Activated CD4-positive, alpha-beta T cell treated with anti-CD3 and anti-CD28 coated beads, Interleukin-2, amount 10 ng/mL, durations not matched to agents 24 days and 14 days (primary cell): Measurements from ENCODE around the gene IGFL4. TPM values are rescaled to one million over a fixed set of nuclear protein-coding genes. Genes with fewer than 3 reads are reported as not detected.

Experiments used
- DNase-seq: peaks from one replicate; pipeline ENCODE4 v3.0.0; 2022
- H3K27ac Mint-ChIP-seq: one replicate; pipeline ENCODE4 v1.8.0; 2022; ENCODE audit warnings: mild to moderate bottlenecking, mixed read lengths
- H3K27me3 Mint-ChIP-seq: one replicate; pipeline ENCODE4 v1.8.0; 2022; ENCODE audit warnings: mixed read lengths
- H3K36me3 Mint-ChIP-seq: one replicate; pipeline ENCODE4 v1.8.0; 2022; ENCODE audit warnings: low read depth, mild to moderate bottlenecking, mixed read lengths
- H3K4me1 Mint-ChIP-seq: one replicate; pipeline ENCODE4 v1.8.0; 2021; ENCODE audit warnings: mixed read lengths
- H3K4me3 Mint-ChIP-seq: one replicate; pipeline ENCODE4 v1.8.0; 2022; ENCODE audit warnings: mild to moderate bottlenecking, moderate library complexity, mixed read lengths
- H3K9me3 Mint-ChIP-seq: one replicate; pipeline ENCODE4 v1.8.0; 2021; ENCODE audit warnings: mixed read lengths
- intact Hi-C: fragments of 100-400 bp; cut with micrococcal nuclease; formaldehyde crosslinking; loops from one replicate; pipeline ENCODE4 v1.15.1; 2023
- total RNA-seq: library from RNA; stranded (reverse); gene quantifications from 2 replicates; pipeline ENCODE4 v1.2.3, GENCODE V29; 2022

The IGFL4 gene
- total RNA-seq, 1 donor from 2014 or later: not detected

DNA sequence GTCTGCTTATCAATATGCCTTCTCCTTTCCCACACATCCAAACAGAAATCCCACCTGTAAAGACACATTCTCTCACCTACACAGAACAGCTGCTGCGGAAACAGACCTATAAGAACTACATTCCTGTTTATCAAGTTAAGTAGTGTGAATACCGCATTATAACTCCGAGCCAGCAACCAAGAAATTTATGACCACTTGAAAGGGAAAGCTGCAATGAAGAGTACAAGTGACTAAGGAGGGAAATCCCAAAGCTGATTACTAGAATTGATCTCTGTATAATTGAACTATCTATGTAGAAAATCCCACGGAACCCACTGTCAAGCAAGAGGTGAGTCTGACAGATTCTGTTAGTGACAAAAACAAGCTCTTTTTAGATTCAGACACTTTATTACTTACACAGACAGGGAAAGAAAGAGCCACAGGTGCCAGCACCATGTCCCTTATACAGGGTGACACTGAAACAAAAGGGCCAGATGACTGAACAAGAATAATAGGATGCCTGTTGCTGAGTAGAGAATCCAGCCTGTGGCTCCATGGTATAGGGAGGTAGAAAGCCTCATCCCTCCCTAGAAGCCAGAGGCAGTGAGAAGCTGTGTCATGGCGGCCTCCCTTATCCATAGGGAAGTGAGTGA lies 1.6 kb upstream of the IGFL4 start:
- Mint-ChIP-seq H3K4me1 (no peaks in the 10 kb centered on the region), H3K36me3 (no peaks in the 10 kb centered on the region), H3K4me3 (no peak overlapping the region), H3K9me3 (peaks cover 4% of the 10 kb centered on the region), H3K27me3 (peaks cover 31% of the 10 kb centered on the region), H3K27ac (no peak overlapping the region)
- intact Hi-C loops: no loop called here
- DNase-seq: no peak

DNA sequence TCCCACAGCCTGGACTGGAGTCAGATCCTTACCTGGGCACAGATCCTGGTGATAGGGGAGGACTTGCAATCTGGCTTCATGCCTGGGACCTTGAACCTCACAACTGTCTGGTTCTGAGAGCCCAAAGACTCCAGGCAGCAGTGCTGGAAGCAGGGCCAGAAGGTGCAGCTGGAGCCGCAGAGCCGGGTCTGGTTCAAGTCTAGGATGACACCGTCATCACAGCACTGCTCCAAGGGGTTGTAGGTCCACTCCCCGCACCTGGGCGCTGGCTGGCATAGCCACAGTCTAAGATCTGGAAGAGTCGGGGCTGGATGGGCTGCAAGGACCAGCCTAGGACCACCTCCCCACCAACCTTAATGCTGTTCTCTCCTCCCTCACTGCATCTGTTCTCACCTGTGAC lies 677 bp downstream of the IGFL4 start:
- no peak overlapping the region for H3K27ac Mint-ChIP-seq
- H3K4me1 Mint-ChIP-seq: no peaks in the 10 kb centered on the region
- no peak overlapping the region for H3K4me3 Mint-ChIP-seq
- peaks cover 12% of the 10 kb centered on the region for H3K27me3 Mint-ChIP-seq
- no peak for DNase-seq
- peaks cover 4% of the 10 kb centered on the region for H3K9me3 Mint-ChIP-seq
- intact Hi-C loops: no loop called here
- no peaks in the 10 kb centered on the region for H3K36me3 Mint-ChIP-seq

DNA sequence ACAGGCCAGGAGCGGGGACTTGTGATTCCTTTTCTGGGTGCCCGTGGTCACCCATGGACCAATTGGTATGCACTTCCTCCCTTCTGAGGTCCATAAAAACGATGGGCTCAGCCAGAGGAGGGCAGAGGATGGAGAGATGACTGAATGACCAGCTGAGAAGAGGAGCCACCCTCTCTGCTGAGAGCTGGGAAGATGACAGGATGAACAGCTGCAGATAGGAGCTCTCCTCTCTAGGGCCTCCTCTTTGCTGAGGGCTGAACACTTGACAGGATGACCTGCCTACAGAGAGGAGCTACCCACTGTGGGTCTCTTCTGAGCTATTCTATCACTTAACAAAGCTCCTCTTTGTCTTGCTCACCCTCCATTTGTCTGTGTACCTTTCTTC lies 4.1 kb downstream of the IGFL4 start:
- Mint-ChIP-seq H3K9me3 (no peaks in the 10 kb centered on the region), H3K27me3 (peaks cover 8% of the 10 kb centered on the region), H3K27ac (no peak overlapping the region), H3K36me3 (no peaks in the 10 kb centered on the region), H3K4me3 (no peak overlapping the region), H3K4me1 (no peaks in the 10 kb centered on the region)
- intact Hi-C loops: no loop called here
- DNase-seq: no peak

DNA sequence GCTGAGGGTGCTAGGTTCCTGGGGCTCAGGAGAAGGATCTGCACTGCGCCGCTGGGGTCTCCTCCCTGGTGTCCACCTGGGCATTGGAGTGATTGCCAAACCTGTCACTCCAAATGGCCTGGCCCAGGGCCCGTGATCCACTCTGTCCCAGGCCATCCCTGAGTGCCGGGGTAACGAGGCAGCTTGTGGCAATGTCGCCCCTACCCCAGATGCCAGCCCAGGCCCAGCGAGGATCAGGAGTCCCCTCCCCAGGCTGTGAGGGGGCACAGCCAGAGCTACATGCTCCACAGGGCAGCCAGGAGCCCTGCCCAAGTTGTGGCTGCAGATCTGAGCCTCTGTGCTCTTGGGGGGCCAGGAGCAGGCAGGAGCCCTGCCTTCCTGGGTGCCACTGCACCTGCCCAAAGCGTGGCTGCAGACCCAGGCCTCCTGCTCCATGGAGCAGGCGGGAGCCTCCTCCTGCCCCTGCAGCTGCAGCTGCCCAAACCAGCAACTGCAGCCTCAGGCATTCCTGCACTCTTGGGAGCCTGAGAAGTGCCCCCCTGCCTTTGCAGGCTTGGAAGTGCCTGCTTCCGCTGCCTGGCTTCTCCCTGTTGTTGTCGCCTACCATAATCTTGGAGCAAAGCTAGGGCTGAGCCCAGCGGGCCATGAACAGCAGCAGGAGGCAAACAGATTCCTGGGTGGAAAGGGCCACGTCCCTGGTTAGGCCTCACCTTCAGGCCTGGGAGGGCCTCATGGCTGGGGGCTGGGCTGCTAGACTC lies 4.6 kb downstream of the IGFL4 start:
- no peak overlapping the region for H3K4me3 Mint-ChIP-seq
- peaks cover 9% of the 10 kb centered on the region for H3K27me3 Mint-ChIP-seq
- no peaks in the 10 kb centered on the region for H3K4me1 Mint-ChIP-seq
- no peak overlapping the region for H3K27ac Mint-ChIP-seq
- H3K36me3 Mint-ChIP-seq: no peaks in the 10 kb centered on the region
- DNase-seq: no peak
- intact Hi-C loops: no loop called here
- H3K9me3 Mint-ChIP-seq: no peaks in the 10 kb centered on the region

DNA sequence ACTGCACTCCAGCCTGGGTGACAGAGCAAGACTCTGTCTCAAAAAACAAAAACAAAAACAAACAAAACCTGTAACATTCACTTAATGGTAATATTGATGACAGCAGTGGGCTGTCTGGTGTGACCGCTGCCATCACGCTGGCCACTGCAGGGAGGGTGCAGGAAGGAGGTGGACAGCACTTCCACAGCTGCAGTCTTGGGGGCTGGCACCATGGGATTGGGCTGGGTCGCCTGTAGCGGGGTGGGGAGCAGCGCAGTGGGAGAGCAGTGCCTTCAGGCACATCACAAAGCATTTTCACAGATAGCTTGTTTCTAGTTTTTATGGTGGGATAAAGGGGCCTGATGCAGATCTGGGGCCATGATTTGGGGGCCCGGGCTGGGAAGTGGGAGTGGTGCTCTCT lies 5.3 kb downstream of the IGFL4 start:
- no peak for DNase-seq
- intact Hi-C loops: no loop called here
- no peak overlapping the region for H3K4me3 Mint-ChIP-seq
- no peaks in the 10 kb centered on the region for H3K4me1 Mint-ChIP-seq
- no peak overlapping the region for H3K27ac Mint-ChIP-seq
- H3K9me3 Mint-ChIP-seq: no peaks in the 10 kb centered on the region
- no peaks in the 10 kb centered on the region for H3K36me3 Mint-ChIP-seq
- H3K27me3 Mint-ChIP-seq: peaks cover 12% of the 10 kb centered on the region

DNA sequence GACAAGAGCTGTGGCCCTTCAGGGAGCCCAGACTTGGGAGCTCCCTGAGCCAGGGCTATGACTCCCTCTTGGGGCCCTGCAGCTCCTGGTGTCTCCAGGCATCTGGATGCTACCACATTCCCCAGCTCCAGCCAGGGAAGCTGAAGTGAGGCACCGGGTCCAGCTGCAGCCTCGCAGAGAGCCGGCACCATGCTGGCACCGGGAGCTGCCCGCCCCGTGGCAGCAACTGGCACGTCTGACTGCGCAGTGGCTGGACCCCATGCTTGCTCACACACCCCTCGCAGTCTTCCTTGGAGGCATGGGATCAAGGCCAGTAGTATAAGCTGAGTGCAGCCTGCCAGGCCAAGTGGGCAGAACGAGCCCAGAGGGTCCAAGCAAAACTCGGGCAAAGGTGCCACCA lies 7.4 kb downstream of the IGFL4 start:
- Mint-ChIP-seq H3K4me3 (no peak overlapping the region), H3K36me3 (no peaks in the 10 kb centered on the region), H3K27me3 (peaks cover 16% of the 10 kb centered on the region), H3K9me3 (no peaks in the 10 kb centered on the region), H3K4me1 (peaks cover 2% of the 10 kb centered on the region), H3K27ac (no peak overlapping the region)
- intact Hi-C loops: no loop called here
- DNase-seq: no peak

DNA sequence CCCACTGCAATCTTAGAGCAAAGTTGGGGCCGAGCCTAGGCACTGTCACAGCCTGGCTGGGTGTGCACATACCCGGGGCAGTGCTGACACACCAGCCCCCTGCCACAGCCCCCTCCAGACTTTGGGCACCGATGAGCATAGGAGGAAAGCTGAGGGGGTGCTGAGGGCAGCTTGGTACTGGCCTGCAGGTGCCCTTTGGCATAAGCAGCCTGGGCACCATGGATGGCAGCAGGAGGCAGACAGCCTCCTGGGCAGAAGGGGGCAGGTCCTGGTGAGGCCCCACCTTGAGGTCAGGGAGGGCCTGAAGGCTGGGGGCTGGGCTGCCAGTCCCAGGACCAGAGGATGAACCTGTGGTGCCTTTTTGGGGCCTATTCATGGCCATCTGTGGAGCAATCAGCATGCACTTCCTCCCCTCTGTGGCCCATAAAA lies 8.2 kb downstream of the IGFL4 start:
- peaks cover 16% of the 10 kb centered on the region for H3K27me3 Mint-ChIP-seq
- no peak overlapping the region for H3K4me3 Mint-ChIP-seq
- H3K4me1 Mint-ChIP-seq: peaks cover 2% of the 10 kb centered on the region
- no peaks in the 10 kb centered on the region for H3K9me3 Mint-ChIP-seq
- no peak overlapping the region for H3K27ac Mint-ChIP-seq
- DNase-seq: no peak
- intact Hi-C loops: no loop called here
- H3K36me3 Mint-ChIP-seq: no peaks in the 10 kb centered on the region

DNA sequence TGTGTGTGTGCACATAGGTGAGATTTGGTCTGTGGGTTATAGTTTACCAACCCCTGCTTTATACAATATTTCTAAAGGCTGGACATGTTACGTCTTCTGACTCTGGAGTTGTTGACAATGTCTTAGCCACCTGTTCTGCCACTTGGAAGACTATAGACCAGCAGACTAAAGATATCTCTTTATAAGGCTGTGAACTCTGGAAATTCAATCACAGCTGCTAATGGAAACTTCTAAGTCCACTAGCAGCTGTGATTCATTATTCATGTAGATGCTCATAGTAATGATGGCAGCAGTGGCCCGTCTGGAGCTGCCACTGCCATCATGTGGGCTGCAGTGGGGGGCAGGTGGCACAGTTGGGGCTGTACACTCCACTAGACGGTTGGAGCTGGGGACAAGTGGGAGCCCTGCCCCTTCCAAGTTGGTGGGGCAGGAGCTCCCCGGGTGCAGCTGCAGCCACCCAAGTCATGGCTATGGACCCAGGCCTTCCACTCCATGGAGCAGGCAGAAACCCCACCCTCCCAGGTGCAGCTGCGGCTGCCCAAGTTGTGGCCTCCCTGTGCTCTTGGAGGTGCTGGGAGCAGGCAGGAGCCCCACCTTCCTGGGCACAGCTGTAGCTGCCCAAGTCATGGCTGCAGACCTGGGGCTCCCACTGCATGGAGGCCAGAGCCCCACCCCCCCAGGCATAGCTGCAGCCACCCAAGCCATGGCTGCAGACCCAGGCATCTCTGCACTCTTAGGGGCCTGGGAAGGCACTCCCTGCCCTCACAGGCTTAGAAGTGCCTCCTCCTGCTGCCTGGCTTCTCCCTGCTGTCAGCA lies 8.8 kb downstream of the IGFL4 start:
- no peak for DNase-seq
- intact Hi-C loops: no loop called here
- H3K27me3 Mint-ChIP-seq: peaks cover 16% of the 10 kb centered on the region
- no peaks in the 10 kb centered on the region for H3K36me3 Mint-ChIP-seq
- H3K4me1 Mint-ChIP-seq: peaks cover 2% of the 10 kb centered on the region
- no peaks in the 10 kb centered on the region for H3K9me3 Mint-ChIP-seq
- no peak overlapping the region for H3K27ac Mint-ChIP-seq
- H3K4me3 Mint-ChIP-seq: no peak overlapping the region

DNA sequence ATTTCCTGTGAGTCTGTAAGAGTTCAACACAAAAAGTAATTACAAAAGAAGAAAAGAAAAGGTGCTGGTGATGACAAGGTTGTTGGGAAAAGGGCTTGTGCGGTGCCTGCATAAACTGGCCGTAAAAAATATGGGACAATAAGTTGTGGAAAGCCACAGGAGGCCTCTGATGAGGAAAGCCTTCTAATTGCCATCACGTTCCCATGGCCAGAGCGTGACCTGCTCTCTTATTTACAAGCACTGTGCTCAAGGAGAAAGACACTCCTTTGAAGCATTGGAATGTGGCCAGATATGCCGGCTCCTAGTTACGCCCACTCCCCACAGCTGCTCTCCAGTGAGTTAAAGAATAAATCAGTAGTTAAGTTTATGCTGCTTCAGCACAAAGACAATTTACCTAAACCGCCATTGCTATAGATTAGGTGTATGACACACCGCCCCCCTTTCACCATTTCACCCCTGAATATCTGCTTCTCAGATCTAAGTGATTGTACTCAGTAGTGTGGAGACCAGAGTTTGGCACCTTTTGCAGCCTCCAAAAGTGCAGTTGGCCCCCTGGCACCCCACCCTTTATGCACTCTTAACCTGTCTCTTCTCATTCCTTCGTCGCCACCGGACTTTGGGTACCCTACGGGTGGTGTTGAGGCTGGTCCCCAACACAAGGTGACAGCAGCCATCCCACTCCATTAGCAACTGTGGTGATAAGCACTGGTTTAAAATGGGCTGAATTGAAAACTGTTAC lies 9.8 kb downstream of the IGFL4 start:
- no peak for DNase-seq
- Mint-ChIP-seq H3K4me1 (peaks cover 10% of the 10 kb centered on the region), H3K36me3 (no peaks in the 10 kb centered on the region), H3K27ac (no peak overlapping the region), H3K9me3 (no peaks in the 10 kb centered on the region), H3K27me3 (peaks cover 25% of the 10 kb centered on the region), H3K4me3 (no peak overlapping the region)
- intact Hi-C loops: loop anchor here (1.0 kb wide), 1 partner anchor 158 kb away; no protein-coding TSS in a partner anchor

DNA sequence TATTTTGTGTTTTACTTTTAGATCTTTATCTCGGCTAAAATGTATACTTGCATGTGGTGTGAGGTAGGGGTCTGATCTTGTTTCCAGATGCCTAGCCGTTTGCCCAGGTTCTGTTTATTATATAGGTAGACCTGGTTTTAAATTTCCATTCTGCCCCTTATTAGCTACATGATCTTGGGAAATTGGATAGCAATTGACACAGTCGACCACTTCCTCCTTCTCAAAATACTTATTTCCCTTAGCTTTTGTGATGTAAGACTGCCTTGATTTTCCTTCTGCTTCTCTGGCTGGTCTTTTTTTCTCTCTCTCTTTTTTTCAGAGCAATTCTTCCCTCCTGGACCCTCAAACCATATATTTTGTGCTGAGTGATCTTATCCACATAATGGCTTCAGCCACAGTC lies 15.0 kb downstream of the IGFL4 start:
- Mint-ChIP-seq H3K27me3 (peaks cover 38% of the 10 kb centered on the region), H3K9me3 (no peaks in the 10 kb centered on the region), H3K27ac (no peak overlapping the region), H3K4me1 (peaks cover 11% of the 10 kb centered on the region), H3K36me3 (no peaks in the 10 kb centered on the region), H3K4me3 (no peak overlapping the region)
- intact Hi-C loops: no loop called here
- no peak for DNase-seq

DNA sequence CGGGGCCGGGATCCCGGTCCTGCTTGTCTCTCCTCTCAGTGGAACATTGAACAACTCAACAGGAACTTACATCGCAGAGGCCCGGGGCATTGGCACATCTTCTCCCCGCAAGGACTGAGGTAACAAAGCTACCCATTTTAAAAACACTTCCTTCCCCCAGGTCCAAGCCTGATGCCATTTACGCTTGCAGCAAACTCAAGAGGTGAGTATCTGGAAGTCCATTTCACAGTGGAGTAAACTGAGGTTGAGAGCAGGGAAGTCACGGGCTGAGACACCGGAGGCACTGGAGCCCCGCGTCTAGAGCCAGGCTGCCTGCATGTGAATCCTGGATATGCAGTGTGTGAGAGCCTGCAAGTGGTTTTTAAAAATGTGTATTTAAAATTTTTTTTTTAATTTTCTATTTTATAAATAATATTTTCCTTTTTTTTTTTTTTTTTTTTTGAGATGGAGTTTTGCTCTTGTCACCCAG lies 17.5 kb downstream of the IGFL4 start:
- H3K27ac Mint-ChIP-seq: no peak overlapping the region
- peaks cover 10% of the 10 kb centered on the region for H3K4me1 Mint-ChIP-seq
- DNase-seq: no peak
- H3K9me3 Mint-ChIP-seq: no peaks in the 10 kb centered on the region
- no peak overlapping the region for H3K4me3 Mint-ChIP-seq
- H3K36me3 Mint-ChIP-seq: no peaks in the 10 kb centered on the region
- peaks cover 28% of the 10 kb centered on the region for H3K27me3 Mint-ChIP-seq
- intact Hi-C loops: no loop called here

DNA sequence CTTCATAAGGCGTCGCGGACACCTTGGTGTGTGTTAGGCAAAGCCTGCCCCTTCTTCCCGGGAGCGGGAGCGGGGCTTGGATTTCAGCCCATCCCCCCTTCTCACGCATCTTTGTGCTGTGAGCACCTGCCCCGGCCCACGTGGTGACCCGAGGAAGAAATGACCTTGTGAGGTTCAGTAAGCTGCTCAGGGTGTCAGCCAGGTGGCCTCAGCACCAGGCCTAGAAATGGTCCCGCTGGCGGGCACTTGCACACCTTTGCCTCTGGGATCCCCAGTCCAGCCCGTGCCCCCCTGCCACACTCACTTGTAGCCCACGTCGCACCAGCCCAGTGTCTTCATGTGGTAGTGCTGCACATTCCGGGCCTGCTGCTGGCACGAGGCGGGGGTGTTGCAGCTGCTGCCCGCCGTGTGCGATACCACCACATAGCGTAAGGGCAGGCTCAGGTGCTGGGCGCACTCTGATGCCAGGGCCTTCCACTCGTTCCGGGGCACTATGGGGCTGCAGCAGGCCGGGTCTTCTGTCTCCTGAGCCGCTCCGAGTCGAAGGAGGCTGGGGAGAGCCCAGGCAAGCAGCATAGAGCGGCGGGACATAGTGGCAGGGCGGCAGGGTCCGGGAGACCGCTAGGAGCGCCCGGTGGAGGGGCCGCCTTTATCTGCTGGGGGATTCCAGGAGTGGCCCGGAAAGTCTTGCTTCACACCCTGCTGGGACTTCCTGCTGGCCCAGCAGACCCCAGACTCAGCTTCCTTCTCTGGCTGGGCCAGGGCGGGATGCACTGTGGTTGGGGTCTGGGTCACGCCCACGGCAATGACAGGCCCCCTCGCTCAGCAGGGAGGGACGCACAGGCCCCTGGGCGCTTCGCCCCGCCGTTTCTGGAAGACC lies 18.1 kb downstream of the IGFL4 start, which contains the start of gene PGLYRP1:
Gene PGLYRP1, minus strand, starts transcription at position 623 of the 880 bp plus-strand sequence. Its CDS starts 32 bp downstream, at position 591.
- no peaks in the 10 kb centered on the region for H3K9me3 Mint-ChIP-seq

DNA sequence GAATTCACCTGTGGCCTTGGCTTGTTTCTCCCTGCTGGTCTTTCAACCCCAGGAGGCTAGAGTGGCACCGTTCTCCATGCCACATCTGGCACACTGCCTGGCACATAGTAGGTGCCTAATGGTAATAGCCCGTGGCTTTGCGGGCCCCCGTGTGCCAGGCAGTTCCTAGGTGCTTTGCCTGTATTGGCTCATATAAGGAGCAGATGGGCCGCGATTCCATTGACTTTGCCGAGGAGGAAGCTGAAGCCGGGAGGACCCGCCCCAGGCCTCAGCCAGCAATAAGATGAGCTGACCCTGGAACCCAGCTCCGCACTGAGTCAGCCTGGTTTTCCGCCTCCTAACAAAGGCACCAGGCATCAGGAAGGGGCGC lies 18.8 kb downstream of the IGFL4 start:
- Mint-ChIP-seq H3K27me3 (peaks cover 28% of the 10 kb centered on the region), H3K36me3 (no peaks in the 10 kb centered on the region), H3K9me3 (no peaks in the 10 kb centered on the region), H3K4me1 (peaks cover 10% of the 10 kb centered on the region), H3K4me3 (no peak overlapping the region), H3K27ac (no peak overlapping the region)
- intact Hi-C loops: no loop called here
- no peak for DNase-seq

More for the DNA sequence above, 18.1 kb downstream of the IGFL4 start, which contains the start of gene PGLYRP1:
- Mint-ChIP-seq H3K36me3 (no peaks in the 10 kb centered on the region), H3K27ac (no peak within 1 kb of the TSS), H3K4me1 (peaks cover 10% of the 10 kb centered on the region), H3K4me3 (no peak within 1 kb of the TSS), H3K27me3 (peaks cover 28% of the 10 kb centered on the region)
- no peak for DNase-seq
- intact Hi-C loops: no loop called here
